CD1c-positive myeloid dendritic cell (primary cell): ENCODE results near the gene ORM1.
A peak's percentile ranks its signal among the peaks of the same experiment; 100 is the strongest.
"Not testable (repeated sequence)": the region's sequence is repeated elsewhere in the genome, so short reads cannot be mapped to it uniquely, and the experiment has no call there.

Experiments used
- DNase-seq: peaks from one replicate; pipeline ENCODE4 v3.0.0-alpha.2; 2016; ENCODE audit errors: extremely low spot score

Gene ORM1

GRCh38 chr9:114322831-114323531 is at the start of gene ORM1:
Gene ORM1 (plus strand): TSS chr9:114323098. CDS start chr9:114323134, 36 bp downstream.
- DNase-seq: not testable (repeated sequence)

GRCh38 chr9:114273461-114273881 is 49.4 kb upstream of the ORM1 start:
- DNase-seq: no peak

- no peak for DNase-seq
Observed at GRCh38 chr9:114274217-114274616, 48.7 kb upstream of the ORM1 start.

- DNase-seq: no peak
Observed at GRCh38 chr9:114275246-114276004, 47.5 kb upstream of the ORM1 start.

GRCh38 chr9:114276908-114277821 is 45.7 kb upstream of the ORM1 start:
- DNase-seq: no peak

GRCh38 chr9:114278356-114278755 is 44.5 kb upstream of the ORM1 start:
- no peak for DNase-seq

GRCh38 chr9:114278881-114279570 is 43.9 kb upstream of the ORM1 start:
- DNase-seq: no peak

GRCh38 chr9:114279693-114280092 is 43.2 kb upstream of the ORM1 start:
- no peak for DNase-seq

- DNase-seq: no peak
Observed at GRCh38 chr9:114280636-114281472, 42.0 kb upstream of the ORM1 start.

- DNase-seq: no peak
Observed at GRCh38 chr9:114281473-114282103, 41.3 kb upstream of the ORM1 start.

- DNase-seq: no peak
Observed at GRCh38 chr9:114282104-114282485, 40.8 kb upstream of the ORM1 start.

GRCh38 chr9:114282507-114282906 is 40.4 kb upstream of the ORM1 start:
- DNase-seq: no peak

GRCh38 chr9:114282926-114283325 is 40.0 kb upstream of the ORM1 start:
- peak; percentile 24 for DNase-seq

GRCh38 chr9:114283551-114284111 is 39.3 kb upstream of the ORM1 start:
- no peak for DNase-seq

- DNase-seq: no peak
Observed at GRCh38 chr9:114284316-114285060, 38.4 kb upstream of the ORM1 start.

- no peak for DNase-seq
Observed at GRCh38 chr9:114285166-114285867, 37.6 kb upstream of the ORM1 start.

GRCh38 chr9:114286146-114286679 is 36.7 kb upstream of the ORM1 start:
- no peak for DNase-seq
